HEK293 (cell line): Measurements from ENCODE around the gene RHOU.

Experiments used
- CTCF ChIP-seq: fragments of 450-650 bp; formaldehyde crosslinking; IDR thresholded peaks from 2 replicates; pipeline ENCODE4 v1.5.1; 2016; ENCODE audit warnings: missing biosample characterization, missing genetic modification characterization
- ELK4 ChIP-seq: IDR thresholded peaks from 2 replicates; pipeline ENCODE4 v1.6.1; 2011; ENCODE audit warnings: mild to moderate bottlenecking, low read depth, low read length, borderline replicate concordance
- HIC1 ChIP-seq: fragments of 450-650 bp; formaldehyde crosslinking; IDR thresholded peaks from 2 replicates; pipeline ENCODE4 v1.5.1; 2016; ENCODE audit warnings: missing biosample characterization, missing genetic modification characterization
- ZBTB17 ChIP-seq: fragments of 450-650 bp; formaldehyde crosslinking; IDR thresholded peaks from 2 replicates; pipeline ENCODE4 v1.5.1; 2016; ENCODE audit warnings: missing biosample characterization, missing genetic modification characterization
- ZFP3 ChIP-seq: fragments of 450-650 bp; formaldehyde crosslinking; IDR thresholded peaks from 2 replicates; pipeline ENCODE4 v1.5.1; 2016; ENCODE audit warnings: low read depth, missing biosample characterization, missing genetic modification characterization

- no peak for TF ChIP-seq ZFP3
- no peak for TF ChIP-seq ZBTB17 (tag by site-specific recombination)
- TF ChIP-seq ELK4: no peak
- no peak for TF ChIP-seq CTCF (tag by site-specific recombination)
- TF ChIP-seq HIC1: no peak
Measured at GRCh38 chr1:228778961-228779360, 43.7 kb downstream of the RHOU start.
